BE2C (cell line): ENCODE measurements around the gene CSNK1D.
A peak's percentile ranks its signal among the peaks of the same experiment; 100 is the strongest.
"Not testable (repeated sequence)": the region's sequence is repeated elsewhere in the genome, so short reads cannot be mapped to it uniquely, and the experiment has no call there.

Source experiments
- DNase-seq: peaks from one replicate; pipeline ENCODE4 v3.0.0-alpha.2; 2020
- H3K27me3 ChIP-seq: fragments of 250-450 bp; sonication (Bioruptor Pico); 2 replicates; pipeline ENCODE4 v1.5.1; 2020; ENCODE audit warnings: mild to moderate bottlenecking
- H3K36me3 ChIP-seq: fragments of 250-450 bp; sonication (Bioruptor Pico); 2 replicates; pipeline ENCODE4 v1.5.1; 2020; ENCODE audit warnings: mild to moderate bottlenecking
- H3K4me1 ChIP-seq: fragments of 250-450 bp; sonication (Bioruptor Pico); 2 replicates; pipeline ENCODE4 v1.5.1; 2020
- H3K4me3 ChIP-seq: 2 replicates; pipeline ENCODE4 v1.5.1; 2011; ENCODE audit warnings: low read depth, low read length
- H3K9me3 ChIP-seq: fragments of 250-450 bp; sonication (Bioruptor Pico); 2 replicates; pipeline ENCODE4 v1.5.1; 2020
- TF ChIP-seq, protein P1 (sequence below): IDR thresholded peaks from 2 replicates; pipeline ENCODE4 v1.5.1; 2012; ENCODE audit warnings: mild to moderate bottlenecking, low read depth, low read length

CSNK1D gene

DNA sequence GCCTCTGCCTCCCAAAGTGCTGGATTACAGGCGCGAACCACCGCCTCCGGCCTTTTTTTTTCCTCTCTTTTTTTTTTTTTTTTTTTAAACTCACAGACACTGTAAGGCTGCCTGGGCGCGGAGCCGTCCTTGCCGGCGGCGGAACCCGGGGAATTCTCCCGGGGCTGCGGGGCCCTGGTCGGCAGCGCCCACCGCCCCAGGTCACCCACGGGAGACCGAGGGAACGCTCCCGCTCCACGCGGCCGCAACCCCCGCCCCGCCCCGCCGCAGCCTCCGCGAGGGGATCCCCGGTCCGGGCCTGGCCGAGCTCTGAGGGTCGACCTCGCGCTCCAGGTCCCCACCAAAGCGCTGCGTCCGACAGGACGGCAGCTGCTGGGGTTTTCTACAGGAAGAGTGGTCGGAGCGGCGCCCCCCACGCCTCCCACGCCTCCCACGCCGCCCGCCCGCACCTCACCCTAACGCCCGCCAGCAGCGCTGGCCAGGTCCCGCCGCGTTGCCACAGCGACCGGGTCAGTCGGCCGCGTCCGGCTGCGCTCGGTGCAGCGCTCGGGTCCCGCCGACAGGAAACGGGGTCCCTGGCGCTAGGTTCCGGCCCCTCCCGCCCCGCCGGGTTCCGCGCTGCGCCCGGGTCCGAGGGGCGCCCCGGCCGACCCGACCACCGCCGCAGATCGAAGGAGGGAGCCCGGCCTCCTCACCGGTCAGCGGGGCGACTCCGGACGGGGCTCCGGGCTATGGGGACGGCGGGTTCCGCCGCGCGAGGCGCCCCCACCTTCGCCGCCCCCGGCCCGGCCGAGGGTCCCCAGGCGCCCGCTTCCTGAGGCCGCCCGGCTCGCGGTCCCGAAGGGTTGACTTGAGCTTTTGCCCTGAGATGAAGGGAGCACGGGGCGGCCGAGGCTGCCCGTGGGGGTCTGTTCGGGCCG lies 60.9 kb downstream of the CSNK1D start, which contains the start of gene CCDC57:
CCDC57 (minus strand) TSS at position 512 of the 920 bp plus-strand sequence. CDS start 10,898 bp downstream, outside the sequence.
- no peaks in the 10 kb centered on the region for H3K27me3 ChIP-seq
- peaks cover 13% of the 10 kb centered on the region for H3K4me1 ChIP-seq
- TF ChIP-seq, protein P1, sequence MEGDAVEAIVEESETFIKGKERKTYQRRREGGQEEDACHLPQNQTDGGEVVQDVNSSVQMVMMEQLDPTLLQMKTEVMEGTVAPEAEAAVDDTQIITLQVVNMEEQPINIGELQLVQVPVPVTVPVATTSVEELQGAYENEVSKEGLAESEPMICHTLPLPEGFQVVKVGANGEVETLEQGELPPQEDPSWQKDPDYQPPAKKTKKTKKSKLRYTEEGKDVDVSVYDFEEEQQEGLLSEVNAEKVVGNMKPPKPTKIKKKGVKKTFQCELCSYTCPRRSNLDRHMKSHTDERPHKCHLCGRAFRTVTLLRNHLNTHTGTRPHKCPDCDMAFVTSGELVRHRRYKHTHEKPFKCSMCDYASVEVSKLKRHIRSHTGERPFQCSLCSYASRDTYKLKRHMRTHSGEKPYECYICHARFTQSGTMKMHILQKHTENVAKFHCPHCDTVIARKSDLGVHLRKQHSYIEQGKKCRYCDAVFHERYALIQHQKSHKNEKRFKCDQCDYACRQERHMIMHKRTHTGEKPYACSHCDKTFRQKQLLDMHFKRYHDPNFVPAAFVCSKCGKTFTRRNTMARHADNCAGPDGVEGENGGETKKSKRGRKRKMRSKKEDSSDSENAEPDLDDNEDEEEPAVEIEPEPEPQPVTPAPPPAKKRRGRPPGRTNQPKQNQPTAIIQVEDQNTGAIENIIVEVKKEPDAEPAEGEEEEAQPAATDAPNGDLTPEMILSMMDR: no peak
- H3K9me3 ChIP-seq: no peaks in the 10 kb centered on the region
- DNase-seq: peak; percentile 92
- no peaks in the 10 kb centered on the region for H3K36me3 ChIP-seq
- H3K4me3 ChIP-seq: peak within 1 kb of the TSS; percentile 77

DNA sequence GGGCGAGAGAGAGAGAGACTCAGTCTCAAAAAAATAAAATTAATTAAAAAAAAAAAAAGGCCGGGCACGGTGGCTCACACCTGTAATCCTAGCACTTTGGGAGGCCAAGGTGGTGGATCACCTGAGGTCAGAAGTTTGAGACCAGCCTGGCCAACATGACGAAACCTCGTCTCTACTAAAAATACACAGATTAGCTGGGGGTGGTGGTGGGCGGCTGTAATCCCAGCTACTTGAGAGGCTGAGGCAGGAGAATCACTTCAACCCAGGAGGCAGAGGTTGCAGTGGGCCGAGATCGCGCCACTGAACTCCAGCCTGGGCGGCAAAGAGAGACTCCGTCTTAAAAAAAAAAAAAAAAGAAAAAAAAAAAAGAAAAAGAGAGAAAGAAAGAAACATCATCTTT lies 62.8 kb downstream of the CSNK1D start:
- DNase-seq, H3K9me3 ChIP-seq, H3K27me3 ChIP-seq, H3K4me1 ChIP-seq, H3K4me3 ChIP-seq, H3K36me3 ChIP-seq: not testable (repeated sequence)

DNA sequence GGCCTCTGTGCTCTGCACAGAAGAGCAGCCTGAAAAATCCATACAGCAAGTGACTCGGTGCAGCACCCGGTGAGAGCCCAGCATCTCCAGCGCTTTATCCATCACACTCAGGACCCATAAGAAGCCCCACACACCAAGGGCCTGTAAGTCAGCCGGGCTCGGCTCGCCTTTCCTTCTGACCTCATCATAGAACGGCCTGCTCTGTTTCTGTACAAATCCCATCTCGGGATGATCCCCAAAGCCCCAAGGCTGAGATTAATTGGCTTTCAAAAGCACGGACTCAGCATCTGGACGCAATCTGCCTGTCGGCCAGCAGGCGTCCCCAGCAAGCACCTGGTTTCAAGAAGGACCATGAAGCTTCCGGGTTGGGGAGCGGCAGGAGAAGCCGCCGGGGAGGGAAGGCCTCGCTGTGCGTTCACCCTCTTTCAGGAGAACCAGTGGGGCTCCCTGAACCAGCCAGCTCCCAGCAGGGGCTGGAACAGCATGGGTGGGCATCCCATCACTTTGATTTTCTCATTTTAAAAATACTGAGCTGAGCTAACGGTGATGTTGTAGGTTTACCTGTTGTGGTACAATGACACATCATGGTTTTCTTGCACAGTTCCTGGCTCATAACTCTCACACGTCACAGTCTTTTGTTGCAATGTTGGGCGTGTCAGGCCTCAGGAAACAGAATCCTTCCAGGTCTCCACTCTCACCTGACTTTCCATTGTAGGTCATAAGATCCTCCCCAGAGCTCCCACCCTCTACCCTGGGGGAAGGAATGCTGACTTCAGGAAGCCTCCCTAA lies 67.6 kb downstream of the CSNK1D start:
- peak; percentile 89 for DNase-seq
- Histone ChIP-seq H3K9me3 (no peaks in the 10 kb centered on the region), H3K4me3 (peak overlapping the region; percentile 33), H3K27me3 (no peaks in the 10 kb centered on the region), H3K36me3 (peaks cover 6% of the 10 kb centered on the region; the same call in 1 of the 2 replicates), H3K4me1 (peaks cover 22% of the 10 kb centered on the region)
- TF ChIP-seq, protein P1: peak; percentile 85

DNA sequence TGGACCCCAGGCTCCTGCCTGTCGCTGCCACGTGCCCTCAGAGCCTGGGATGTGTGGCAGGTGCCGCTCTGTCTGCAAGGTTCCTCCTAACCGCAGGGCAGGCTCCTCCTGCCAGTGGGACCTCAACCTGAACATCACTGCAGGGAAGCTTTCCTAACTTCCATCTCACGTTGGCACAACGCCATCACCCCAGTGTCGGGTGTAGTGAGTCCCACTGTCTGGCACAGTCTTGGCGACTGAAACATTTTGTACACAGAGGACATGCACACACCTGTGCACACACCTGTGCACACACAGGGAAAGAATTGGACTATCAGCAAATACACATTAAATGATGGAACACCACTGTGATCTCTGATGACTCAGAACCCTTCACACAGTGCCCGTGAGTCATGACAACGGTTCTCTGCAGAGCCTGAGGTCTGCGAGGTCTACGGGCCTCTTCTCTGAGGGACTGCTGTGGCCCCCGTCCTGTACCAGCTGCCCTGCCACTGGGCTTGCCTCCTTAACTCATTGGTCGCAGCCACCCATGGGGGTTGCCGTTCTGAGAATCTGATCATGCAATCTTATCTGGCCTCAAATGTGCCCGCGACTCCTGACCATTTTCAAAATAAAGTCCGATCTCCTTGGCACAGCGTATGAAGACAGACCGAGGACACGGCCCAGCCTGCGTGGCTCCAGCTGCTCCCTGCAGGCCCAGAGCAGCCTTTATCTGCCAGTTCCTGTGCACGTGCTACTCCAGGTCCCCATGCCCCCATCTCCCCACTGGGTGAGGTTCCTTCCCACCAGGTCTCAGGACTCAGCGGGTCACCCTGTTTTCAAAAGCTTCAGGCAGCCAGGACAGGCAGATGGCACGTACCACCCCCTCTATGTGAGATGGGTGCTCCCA lies 68.4 kb downstream of the CSNK1D start:
- TF ChIP-seq, protein P1: no peak
- no peaks in the 10 kb centered on the region for H3K27me3 ChIP-seq
- no peaks in the 10 kb centered on the region for H3K9me3 ChIP-seq
- H3K36me3 ChIP-seq: peaks cover 9% of the 10 kb centered on the region; the same call in 1 of the 2 replicates
- H3K4me1 ChIP-seq: peaks cover 22% of the 10 kb centered on the region
- peak; percentile 63 for DNase-seq
- peak overlapping the region; percentile 33 for H3K4me3 ChIP-seq

DNA sequence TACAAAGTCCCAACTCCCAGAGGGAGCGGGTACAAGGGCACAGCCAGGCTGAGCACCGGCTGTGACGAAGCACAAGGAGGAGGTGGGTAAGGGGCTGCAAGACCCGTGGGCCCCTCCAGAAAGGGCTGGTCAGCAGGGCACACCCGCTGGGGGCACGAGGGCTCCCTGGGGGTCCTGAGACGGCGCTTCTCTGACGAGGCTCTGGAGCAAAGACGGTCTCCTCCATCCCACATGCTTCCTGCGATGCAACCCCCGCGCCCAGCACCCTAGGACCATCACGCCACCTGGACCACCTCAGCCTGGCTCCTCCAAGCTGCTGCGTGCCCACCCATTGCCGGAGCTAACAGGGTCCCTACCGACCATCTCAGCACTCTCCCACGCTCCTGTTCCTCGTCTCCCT lies 69.6 kb downstream of the CSNK1D start:
- Histone ChIP-seq H3K36me3 (peaks cover 9% of the 10 kb centered on the region; the same call in 1 of the 2 replicates), H3K4me1 (peaks cover 22% of the 10 kb centered on the region), H3K9me3 (no peaks in the 10 kb centered on the region), H3K27me3 (no peaks in the 10 kb centered on the region), H3K4me3 (no peak overlapping the region)
- no peak for DNase-seq
- TF ChIP-seq, protein P1: no peak

DNA sequence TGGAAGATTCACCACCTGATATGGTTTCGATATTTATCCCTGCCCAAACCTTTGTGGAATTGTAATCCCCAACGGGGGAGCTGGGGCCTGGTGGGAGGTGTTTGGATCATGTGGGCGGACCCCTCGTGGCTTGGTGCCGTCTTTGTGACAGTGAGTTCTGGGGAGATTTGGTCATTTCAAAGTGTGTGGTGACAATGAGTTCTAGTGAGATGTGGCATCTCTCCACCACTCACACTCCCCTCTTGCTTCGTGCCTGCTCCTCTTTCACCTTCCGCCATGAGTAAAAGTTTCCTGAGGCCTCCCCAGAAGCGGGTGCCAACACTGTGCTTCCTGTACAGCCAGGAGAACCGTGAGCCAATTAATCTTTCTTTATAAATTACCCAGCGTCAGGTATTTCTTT lies 70.5 kb downstream of the CSNK1D start:
- peaks cover 13% of the 10 kb centered on the region for H3K36me3 ChIP-seq
- peaks cover 22% of the 10 kb centered on the region for H3K4me1 ChIP-seq
- no peak for DNase-seq

More for the DNA sequence above, 70.5 kb downstream of the CSNK1D start:
- TF ChIP-seq, protein P1: no peak
- Histone ChIP-seq H3K9me3 (no peaks in the 10 kb centered on the region), H3K27me3 (no peaks in the 10 kb centered on the region), H3K4me3 (no peak overlapping the region)
